ENCODE measurements around the gene RGS7.
"Not testable (repeated sequence)": the region's sequence is repeated elsewhere in the genome, so short reads cannot be mapped to it uniquely, and the experiment has no call there.

The RGS7 gene

DNA sequence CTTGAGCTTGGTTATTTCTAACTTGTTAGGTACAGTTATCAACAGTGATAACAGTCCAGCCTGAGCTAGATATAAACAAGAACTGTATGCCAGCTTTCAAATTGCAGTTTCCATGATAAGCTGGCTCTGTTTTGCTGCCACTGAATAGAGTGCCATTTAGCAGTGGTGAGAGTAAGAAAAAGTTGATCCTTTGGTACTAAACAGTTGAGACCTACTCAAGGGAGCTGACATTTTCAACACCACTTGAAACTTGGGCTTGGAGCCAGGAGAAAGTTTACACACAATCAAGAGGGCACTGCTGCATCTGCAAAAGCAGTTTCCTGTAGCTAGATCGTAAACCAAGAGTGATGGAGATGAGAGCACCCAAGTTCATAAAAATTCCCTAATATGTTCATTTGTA is 131.3 kb downstream of the RGS7 start:
- TF ChIP-seq, protein P1, sequence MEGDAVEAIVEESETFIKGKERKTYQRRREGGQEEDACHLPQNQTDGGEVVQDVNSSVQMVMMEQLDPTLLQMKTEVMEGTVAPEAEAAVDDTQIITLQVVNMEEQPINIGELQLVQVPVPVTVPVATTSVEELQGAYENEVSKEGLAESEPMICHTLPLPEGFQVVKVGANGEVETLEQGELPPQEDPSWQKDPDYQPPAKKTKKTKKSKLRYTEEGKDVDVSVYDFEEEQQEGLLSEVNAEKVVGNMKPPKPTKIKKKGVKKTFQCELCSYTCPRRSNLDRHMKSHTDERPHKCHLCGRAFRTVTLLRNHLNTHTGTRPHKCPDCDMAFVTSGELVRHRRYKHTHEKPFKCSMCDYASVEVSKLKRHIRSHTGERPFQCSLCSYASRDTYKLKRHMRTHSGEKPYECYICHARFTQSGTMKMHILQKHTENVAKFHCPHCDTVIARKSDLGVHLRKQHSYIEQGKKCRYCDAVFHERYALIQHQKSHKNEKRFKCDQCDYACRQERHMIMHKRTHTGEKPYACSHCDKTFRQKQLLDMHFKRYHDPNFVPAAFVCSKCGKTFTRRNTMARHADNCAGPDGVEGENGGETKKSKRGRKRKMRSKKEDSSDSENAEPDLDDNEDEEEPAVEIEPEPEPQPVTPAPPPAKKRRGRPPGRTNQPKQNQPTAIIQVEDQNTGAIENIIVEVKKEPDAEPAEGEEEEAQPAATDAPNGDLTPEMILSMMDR (conservative IDR thresholded peaks at IDR 0.05; ENCODE audit: low read depth) = no peak

DNA sequence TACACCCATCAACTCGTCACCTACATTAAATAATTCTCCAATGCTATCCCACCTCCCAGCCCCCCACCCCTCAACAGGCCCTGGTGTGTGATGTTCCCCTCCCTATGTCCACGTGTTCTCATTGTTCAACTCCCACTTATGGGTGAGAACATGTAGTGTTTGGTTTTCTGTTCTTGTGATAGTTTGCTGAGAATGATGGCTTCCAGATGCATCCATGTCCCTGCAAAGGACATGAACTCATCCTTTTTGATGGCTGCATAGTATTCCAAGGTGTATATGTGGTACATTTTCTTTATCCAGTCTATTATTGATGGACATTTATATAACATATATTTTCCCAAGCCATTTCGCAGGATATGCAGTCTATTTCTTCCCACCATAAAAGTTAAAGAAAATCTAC is 132.8 kb downstream of the RGS7 start:
- DNase-seq (ENCODE audit: low spot score); CTCF ChIA-PET; POLR2A ChIA-PET (ENCODE audit: low non-redundant PET); H3K27ac ChIP-seq: not testable (repeated sequence)

More for the DNA sequence above, 131.3 kb downstream of the RGS7 start:
- no peak for DNase-seq (ENCODE audit: low spot score)
- H3K27ac ChIP-seq = no peak overlapping the region
- ChIA-PET CTCF (interaction anchor here (0.5 kb wide), 1 partner anchor 23 kb away, joined by 3 read pairs; no protein-coding TSS in a partner anchor), POLR2A (ENCODE audit: low non-redundant PET) (no interaction called here)

DNA sequence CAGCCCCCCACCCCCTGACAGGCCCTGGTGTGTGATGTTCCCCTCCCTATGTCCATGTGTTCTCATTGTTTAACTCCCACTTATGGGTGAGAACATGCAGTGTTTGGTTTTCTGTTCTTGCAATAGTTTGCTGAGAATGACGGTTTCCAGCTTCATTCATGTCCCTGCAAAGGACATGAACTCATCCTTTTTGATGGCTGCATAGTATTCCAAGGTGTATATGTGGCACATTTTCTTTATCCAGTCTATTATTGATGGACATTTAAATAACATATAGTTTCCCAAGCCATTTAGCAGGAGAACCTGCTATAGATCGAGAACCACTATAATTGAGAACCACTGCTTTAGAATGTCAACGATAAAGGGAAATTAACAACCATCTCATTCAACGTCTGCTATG is 134.2 kb downstream of the RGS7 start:
- CTCF ChIA-PET; H3K27ac ChIP-seq; POLR2A ChIA-PET (ENCODE audit: low non-redundant PET); DNase-seq (ENCODE audit: low spot score): not testable (repeated sequence)

DNA sequence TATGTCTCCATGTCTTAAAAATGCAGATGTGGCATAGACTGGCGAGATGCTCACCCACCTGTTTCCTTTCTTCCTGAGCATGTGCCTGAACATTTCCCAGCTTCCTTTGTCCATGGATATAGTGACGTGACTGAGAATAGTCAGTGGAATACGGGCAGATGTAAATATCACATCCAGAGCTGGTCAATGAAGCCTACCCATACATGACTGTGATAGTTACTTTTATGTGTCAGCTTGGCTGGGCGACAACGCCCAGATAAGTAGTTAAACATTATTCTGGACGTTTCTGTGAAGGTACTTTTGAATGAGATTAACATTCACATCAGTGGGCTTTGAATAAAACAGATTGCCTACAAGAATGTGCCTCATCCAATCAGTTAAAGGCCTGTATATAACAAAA is 135.7 kb downstream of the RGS7 start:
- no peak for DNase-seq (ENCODE audit: low spot score)
- POLR2A ChIA-PET (ENCODE audit: low non-redundant PET) = no interaction called here
- TF ChIP-seq, protein P1 (conservative IDR thresholded peaks at IDR 0.05; ENCODE audit: low read depth) = no peak
- H3K27ac ChIP-seq = no peak overlapping the region
- CTCF ChIA-PET = no interaction called here

DNA sequence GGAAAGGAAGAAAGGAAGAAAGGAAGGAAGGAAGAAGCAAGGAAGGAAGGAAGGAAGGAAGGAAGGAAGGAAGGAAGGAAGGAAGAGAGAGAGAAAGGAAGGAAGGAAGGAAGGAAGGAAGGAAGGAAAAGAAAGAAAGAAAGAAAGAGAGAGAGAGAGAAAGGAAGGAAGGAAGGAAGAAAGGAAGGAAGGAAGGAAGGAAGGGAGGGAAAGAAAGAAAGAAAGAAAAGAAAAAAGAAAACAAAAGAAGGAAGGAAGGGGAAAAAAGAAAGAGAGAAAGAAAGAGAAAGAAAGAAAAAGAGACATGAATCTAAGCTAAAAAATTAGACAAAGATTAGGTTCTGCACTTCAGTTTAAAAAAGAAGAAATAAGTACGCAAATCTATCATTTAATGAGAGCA is 136.1 kb downstream of the RGS7 start:
- CTCF ChIA-PET; H3K27ac ChIP-seq; POLR2A ChIA-PET (ENCODE audit: low non-redundant PET); DNase-seq (ENCODE audit: low spot score): not testable (repeated sequence)

DNA sequence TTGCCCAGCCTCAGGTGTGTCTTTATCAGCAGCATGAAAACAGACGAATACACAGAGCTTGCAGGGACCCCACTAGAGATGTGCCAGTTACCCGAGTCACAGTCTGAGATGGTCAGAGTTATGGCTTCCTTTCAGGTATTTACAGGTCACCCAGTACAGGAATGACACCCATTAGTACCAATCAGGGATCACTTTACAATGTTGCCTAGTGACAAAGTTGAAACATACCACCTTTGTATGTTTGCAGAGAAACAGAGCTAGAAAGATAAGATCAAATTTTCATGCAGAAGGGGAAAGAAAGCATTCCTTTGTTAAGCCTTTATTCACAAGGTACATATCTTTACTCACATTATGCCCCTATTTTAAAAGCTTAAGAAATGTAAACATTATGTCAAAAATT is 137.6 kb downstream of the RGS7 start:
- DNase-seq (ENCODE audit: low spot score) = no peak
- no peak overlapping the region for H3K27ac ChIP-seq
- POLR2A ChIA-PET (ENCODE audit: low non-redundant PET) = no interaction called here
- TF ChIP-seq, protein P1 (conservative IDR thresholded peaks at IDR 0.05; ENCODE audit: low read depth) = no peak
- CTCF ChIA-PET = no interaction called here

DNA sequence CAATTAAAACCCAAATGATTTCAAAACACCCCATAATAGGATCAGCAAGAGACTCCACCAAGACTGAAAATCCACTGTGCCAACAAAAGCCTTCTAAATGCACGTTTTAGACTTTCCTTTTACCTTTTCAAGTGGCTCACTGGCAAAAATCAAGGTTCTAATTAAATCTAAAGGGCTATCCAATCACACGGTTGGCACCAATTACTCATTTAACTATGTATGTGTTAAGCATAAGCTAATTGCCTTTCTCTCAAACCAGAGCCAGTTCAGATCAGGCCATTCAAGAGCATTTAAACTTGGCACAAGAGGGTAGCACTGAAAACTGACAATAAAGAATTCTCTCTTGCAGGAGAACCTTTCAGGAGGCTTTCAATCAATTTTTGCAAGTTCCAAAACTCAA is 139.5 kb downstream of the RGS7 start:
- DNase-seq (ENCODE audit: low spot score) = no peak
- H3K27ac ChIP-seq = no peak overlapping the region
- CTCF ChIA-PET = no interaction called here
- POLR2A ChIA-PET (ENCODE audit: low non-redundant PET) = no interaction called here
- TF ChIP-seq, protein P1 (conservative IDR thresholded peaks at IDR 0.05; ENCODE audit: low read depth) = no peak

DNA sequence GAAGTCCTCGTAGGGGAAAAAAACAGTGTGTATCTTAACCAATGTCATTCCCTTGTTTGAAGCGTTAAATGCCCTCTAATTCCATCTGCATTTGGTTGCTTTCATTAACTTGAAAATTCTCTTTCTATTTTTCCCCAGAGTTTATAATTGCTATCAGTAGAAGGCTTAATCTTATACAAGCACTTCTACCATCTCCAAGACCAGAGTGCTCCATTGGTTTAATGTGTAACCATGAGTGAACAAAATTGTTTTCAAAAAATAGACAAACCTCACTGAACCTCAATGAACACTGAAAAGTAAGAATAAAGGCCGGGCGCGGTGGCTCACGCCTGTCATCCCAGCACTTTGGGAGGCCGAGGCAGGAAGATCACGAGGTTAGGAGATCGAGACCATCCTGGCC is 141.3 kb downstream of the RGS7 start:
- TF ChIP-seq, protein P1 (conservative IDR thresholded peaks at IDR 0.05; ENCODE audit: low read depth) = no peak
- no peak for DNase-seq (ENCODE audit: low spot score)
- ChIA-PET CTCF (no interaction called here), POLR2A (ENCODE audit: low non-redundant PET) (no interaction called here)
- no peak overlapping the region for H3K27ac ChIP-seq
